ENCODE data around the gene RBM3.
A peak's percentile ranks its signal among the peaks of the same experiment; 100 is the strongest.

RBM3 gene

DNA sequence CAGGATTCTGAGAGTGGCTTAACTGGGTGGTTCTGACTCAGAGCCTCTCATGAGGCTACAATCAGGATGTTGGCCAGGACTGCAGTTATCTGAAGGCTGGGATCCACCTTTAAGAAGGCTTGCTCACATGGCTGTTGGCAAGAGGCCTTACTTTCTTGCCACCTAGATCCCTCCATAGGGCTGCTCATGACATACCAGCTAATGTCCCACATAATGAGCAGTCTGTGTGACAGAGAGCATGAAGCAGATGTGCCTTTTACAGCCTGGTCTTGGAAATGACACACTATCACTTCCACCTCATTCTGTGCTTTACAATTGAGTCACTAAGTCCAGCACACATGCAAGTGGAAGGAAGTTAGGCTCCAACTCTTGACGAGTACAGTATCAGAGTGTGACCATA lies 4.3 kb upstream of the RBM3 start:
- no peak for DNase-seq
- TF ChIP-seq, protein P1, sequence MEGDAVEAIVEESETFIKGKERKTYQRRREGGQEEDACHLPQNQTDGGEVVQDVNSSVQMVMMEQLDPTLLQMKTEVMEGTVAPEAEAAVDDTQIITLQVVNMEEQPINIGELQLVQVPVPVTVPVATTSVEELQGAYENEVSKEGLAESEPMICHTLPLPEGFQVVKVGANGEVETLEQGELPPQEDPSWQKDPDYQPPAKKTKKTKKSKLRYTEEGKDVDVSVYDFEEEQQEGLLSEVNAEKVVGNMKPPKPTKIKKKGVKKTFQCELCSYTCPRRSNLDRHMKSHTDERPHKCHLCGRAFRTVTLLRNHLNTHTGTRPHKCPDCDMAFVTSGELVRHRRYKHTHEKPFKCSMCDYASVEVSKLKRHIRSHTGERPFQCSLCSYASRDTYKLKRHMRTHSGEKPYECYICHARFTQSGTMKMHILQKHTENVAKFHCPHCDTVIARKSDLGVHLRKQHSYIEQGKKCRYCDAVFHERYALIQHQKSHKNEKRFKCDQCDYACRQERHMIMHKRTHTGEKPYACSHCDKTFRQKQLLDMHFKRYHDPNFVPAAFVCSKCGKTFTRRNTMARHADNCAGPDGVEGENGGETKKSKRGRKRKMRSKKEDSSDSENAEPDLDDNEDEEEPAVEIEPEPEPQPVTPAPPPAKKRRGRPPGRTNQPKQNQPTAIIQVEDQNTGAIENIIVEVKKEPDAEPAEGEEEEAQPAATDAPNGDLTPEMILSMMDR (IDR thresholded peaks at IDR 0.05; ENCODE audit: low read depth, low read length), result no peak
- H3K4me3 ChIP-seq (ENCODE audit: low read depth, low read length), result no peak overlapping the region
- H3K27ac ChIP-seq, result no peak overlapping the region
- H3K9me3 ChIP-seq (ENCODE audit: severe bottlenecking), result no peaks in the 10 kb centered on the region
- H3K27me3 ChIP-seq (ENCODE audit: insufficient read depth, low read depth, severe bottlenecking), result peaks cover 19% of the 10 kb centered on the region
- peaks cover 4% of the 10 kb centered on the region for H3K36me3 ChIP-seq

DNA sequence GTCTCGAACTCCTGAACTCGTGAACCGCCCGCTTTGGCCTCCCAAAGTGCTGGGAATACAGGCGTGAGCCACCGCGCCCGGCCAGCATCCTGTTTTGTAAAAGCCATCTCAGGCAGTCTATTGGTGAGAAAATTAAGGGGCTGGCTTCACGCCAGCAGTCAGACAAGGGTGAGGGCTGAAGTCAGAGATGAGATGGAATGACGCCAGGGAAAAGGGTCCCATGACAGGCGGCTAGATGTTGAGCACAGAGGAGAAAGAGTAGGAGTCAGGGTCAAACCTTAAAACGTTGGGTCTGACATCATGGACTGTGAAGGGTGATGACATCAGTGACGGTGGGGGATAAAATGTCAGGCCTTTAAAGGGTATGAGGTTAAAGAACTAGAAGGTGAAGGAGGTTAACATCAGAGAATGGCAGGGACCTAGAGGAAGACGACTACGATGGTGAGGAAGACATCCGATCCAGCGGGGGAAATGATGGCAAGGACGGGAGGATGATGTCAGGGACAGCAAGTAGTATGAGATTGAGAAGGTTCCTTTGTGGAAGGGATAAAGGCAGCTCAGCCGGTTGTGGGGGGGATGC lies 504 bp upstream of the RBM3 start:
- Histone ChIP-seq H3K4me3 (ENCODE audit: low read depth, low read length) (peak overlapping the region; percentile 67), H3K27me3 (ENCODE audit: insufficient read depth, low read depth, severe bottlenecking) (peaks cover 22% of the 10 kb centered on the region), H3K27ac (peak overlapping the region; percentile 98), H3K36me3 (peaks cover 41% of the 10 kb centered on the region), H3K9me3 (ENCODE audit: severe bottlenecking) (no peaks in the 10 kb centered on the region)
- no peak for DNase-seq
- TF ChIP-seq, protein P1 (IDR thresholded peaks at IDR 0.05; ENCODE audit: low read depth, low read length), result no peak

DNA sequence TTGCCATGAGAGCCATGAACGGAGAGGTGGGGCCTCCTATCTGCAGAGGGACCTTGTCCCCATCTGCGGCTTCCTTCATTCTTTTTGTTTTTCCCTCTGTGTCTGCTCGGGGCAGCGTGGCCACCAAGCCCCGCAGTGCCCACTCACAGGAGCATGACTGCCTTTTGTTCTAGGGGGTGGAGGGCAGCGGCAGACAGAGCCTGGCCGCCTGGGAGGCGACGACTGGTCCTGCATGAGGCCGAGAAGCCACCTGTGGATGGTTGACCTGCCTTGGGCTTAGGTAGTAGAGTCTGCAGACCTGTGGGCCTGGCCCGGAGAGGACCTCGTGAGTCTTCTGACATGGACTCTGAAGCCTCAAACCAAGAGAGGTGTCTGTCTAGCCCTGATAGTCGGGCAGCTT lies 1.4 kb downstream of the RBM3 start:
- Histone ChIP-seq H3K36me3 (peaks cover 47% of the 10 kb centered on the region), H3K9me3 (ENCODE audit: severe bottlenecking) (no peaks in the 10 kb centered on the region), H3K27me3 (ENCODE audit: insufficient read depth, low read depth, severe bottlenecking) (peaks cover 18% of the 10 kb centered on the region), H3K27ac (peak overlapping the region; percentile 98; the same call in 1 of the 2 replicates), H3K4me3 (ENCODE audit: low read depth, low read length) (no peak overlapping the region; the same call in 1 of the 2 replicates)
- TF ChIP-seq, protein P1 (IDR thresholded peaks at IDR 0.05; ENCODE audit: low read depth, low read length), result no peak
- DNase-seq, result no peak

DNA sequence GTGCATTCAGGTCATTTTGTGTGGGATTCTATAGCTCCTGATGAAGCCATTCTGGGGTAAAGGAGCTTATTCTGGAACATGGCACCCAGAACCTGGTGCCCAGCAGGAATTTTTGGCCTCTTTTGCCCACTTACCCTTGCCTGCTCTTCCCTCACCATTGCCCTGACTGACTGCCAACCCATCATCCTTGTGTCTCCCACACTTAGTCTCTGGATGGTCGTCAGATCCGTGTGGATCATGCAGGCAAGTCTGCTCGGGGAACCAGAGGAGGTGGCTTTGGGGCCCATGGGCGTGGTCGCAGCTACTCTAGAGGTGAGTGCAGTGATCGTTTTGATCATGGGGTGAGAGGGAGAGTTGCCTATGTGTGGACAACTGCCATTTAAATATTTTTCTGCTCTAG lies 1.8 kb downstream of the RBM3 start:
- no peak for DNase-seq
- Histone ChIP-seq H3K27ac (no peak overlapping the region), H3K9me3 (ENCODE audit: severe bottlenecking) (no peaks in the 10 kb centered on the region), H3K36me3 (peaks cover 47% of the 10 kb centered on the region), H3K4me3 (ENCODE audit: low read depth, low read length) (no peak overlapping the region), H3K27me3 (ENCODE audit: insufficient read depth, low read depth, severe bottlenecking) (peaks cover 17% of the 10 kb centered on the region)
- TF ChIP-seq, protein P1 (IDR thresholded peaks at IDR 0.05; ENCODE audit: low read depth, low read length), result no peak

DNA sequence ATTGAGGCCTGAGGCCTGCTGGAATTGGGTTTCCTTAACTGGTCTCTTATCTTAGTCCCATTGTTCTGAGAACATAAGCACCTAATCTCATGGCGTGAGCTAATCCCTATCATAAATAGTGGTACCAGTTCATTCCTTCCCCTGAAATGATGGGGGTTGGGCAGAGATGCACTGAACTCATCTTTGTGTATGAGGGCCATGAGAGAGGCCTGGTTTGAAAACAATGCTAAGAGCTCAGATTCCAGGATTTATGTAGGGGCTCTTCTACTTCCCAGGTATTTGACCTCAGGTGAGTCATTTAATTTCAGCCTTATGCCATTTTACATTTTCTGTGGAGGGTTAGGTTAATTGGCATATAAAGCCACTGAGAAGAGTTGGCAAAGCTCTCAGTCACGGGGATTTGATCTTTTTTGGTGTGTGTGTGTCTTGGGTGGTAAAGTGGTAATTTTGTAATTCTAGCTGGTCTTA lies 4.4 kb downstream of the RBM3 start:
- no peak overlapping the region for H3K4me3 ChIP-seq (ENCODE audit: low read depth, low read length)
- H3K27ac ChIP-seq, result no peak overlapping the region
- H3K27me3 ChIP-seq (ENCODE audit: insufficient read depth, low read depth, severe bottlenecking), result peaks cover 19% of the 10 kb centered on the region
- peaks cover 47% of the 10 kb centered on the region for H3K36me3 ChIP-seq
- TF ChIP-seq, protein P1 (IDR thresholded peaks at IDR 0.05; ENCODE audit: low read depth, low read length), result no peak
- DNase-seq, result no peak
- no peaks in the 10 kb centered on the region for H3K9me3 ChIP-seq (ENCODE audit: severe bottlenecking)

DNA sequence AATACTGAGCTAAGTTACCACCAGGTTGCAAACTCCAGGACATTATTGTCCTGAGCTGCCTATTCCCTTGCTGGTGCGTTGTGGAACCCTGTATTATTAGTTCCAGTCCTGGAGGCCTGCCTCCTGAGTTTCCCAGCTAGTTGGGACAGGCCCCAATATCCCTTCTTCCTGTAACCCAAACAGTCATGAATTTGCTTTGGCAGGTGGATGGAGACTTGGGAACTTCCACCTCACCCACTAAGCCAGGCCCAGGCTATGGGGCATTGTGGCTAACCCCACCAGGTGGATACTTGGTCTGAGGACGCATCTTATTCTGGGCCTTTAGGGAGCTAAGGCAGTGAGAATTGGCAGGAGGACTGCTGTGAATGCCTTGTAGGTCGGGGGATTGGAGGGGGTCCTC lies 5.0 kb downstream of the RBM3 start:
- H3K27ac ChIP-seq, result no peak overlapping the region
- DNase-seq, result no peak
- H3K9me3 ChIP-seq (ENCODE audit: severe bottlenecking), result no peaks in the 10 kb centered on the region
- no peak overlapping the region for H3K4me3 ChIP-seq (ENCODE audit: low read depth, low read length)
- peaks cover 16% of the 10 kb centered on the region for H3K27me3 ChIP-seq (ENCODE audit: insufficient read depth, low read depth, severe bottlenecking)
- peaks cover 47% of the 10 kb centered on the region for H3K36me3 ChIP-seq
- TF ChIP-seq, protein P1 (IDR thresholded peaks at IDR 0.05; ENCODE audit: low read depth, low read length), result no peak

Measured in WERI-Rb-1 (cell line).